CD4-positive, alpha-beta T cell (primary cell): ENCODE data around the gene GNRH2. TPM values are rescaled to one million over a fixed set of nuclear protein-coding genes. Genes with fewer than 3 reads are reported as not detected.

Experiments
- ATAC-seq: fragments of 200-7000 bp; cut with Tn5 transposase; one replicate; pipeline ENCODE4 v1.10.0; 2022; ENCODE audit warnings: mild to moderate bottlenecking; ENCODE audit not compliant: poor library complexity
- CTCF ChIA-PET: fragments of 350-600 bp; sonication (Branson Sonifier 250); formaldehyde crosslinking; loops from one replicate; lab custom pipeline; 2021; ENCODE audit warnings: antibody characterized with exemption, inconsistent platforms; lab: Charles Lee
- POLR2A ChIA-PET: fragments of 350-600 bp; sonication (Branson Sonifier 250); formaldehyde crosslinking; loops from one replicate; lab custom pipeline; 2021; ENCODE audit warnings: antibody characterized with exemption, inconsistent platforms; lab: Charles Lee
- DNase-seq, 14 experiments: peaks; one replicate each; pipeline ENCODE4 v3.0.0-alpha.2; 2013 to 2020; ENCODE audit warnings: mixed read lengths in 2 of 14
- H3K27ac ChIP-seq, 2 donors: one replicate each; pipeline versions ENCODE4 v1.5.1 to v1.7.0; 2013; ENCODE audit warnings: low read length in 2 of 2, low read depth in 1 of 2, mild to moderate bottlenecking in 1 of 2
- H3K27me3 ChIP-seq, 2 experiments: 1 replicate in 1 of 2; 2 replicates in 1 of 2; pipeline versions ENCODE4 v1.6.1 to v1.7.0; 2013; ENCODE audit warnings: low read length in 2 of 2, control low read depth in 1 of 2, mild to moderate bottlenecking in 1 of 2, moderate library complexity in 1 of 2; ENCODE audit not compliant: insufficient read depth in 2 of 2, control insufficient read depth in 1 of 2
- H3K36me3 ChIP-seq: one replicate; pipeline ENCODE4 v1.6.1; 2013; ENCODE audit warnings: low read length, control low read depth; ENCODE audit not compliant: insufficient read depth
- H3K4me1 ChIP-seq: one replicate; pipeline ENCODE4 v1.6.1; 2013; ENCODE audit warnings: low read length, control low read depth; ENCODE audit not compliant: insufficient read depth
- H3K4me3 ChIP-seq: one replicate; pipeline ENCODE4 v1.5.1; 2013; ENCODE audit warnings: mild to moderate bottlenecking, low read length, moderate library complexity
- H3K9me3 ChIP-seq, 2 experiments: 1 replicate in 1 of 2; 2 replicates in 1 of 2; pipeline versions ENCODE4 v1.6.1 to v1.7.0; 2013; ENCODE audit warnings: low read length in 2 of 2, mild to moderate bottlenecking in 2 of 2, control low read depth in 1 of 2, moderate library complexity in 1 of 2; ENCODE audit not compliant: control insufficient read depth in 1 of 2, insufficient read depth in 1 of 2
- H3K27ac Mint-ChIP-seq: one replicate; pipeline ENCODE4 v1.8.0; 2020; ENCODE audit warnings: mixed read lengths
- H3K27me3 Mint-ChIP-seq: one replicate; pipeline ENCODE4 v1.8.0; 2021; ENCODE audit warnings: mixed read lengths
- H3K36me3 Mint-ChIP-seq: one replicate; pipeline ENCODE4 v1.8.0; 2021; ENCODE audit warnings: low read depth, mixed read lengths
- H3K4me1 Mint-ChIP-seq: one replicate; pipeline ENCODE4 v1.8.0; 2021; ENCODE audit warnings: low read depth, mixed read lengths
- H3K4me3 Mint-ChIP-seq: one replicate; pipeline ENCODE4 v1.8.0; 2020; ENCODE audit warnings: mild to moderate bottlenecking, mixed read lengths
- H3K9me3 Mint-ChIP-seq: one replicate; pipeline ENCODE4 v1.8.0; 2020; ENCODE audit warnings: mixed read lengths
- intact Hi-C, 2 experiments: fragments of 100-400 bp; cut with DNase I in 1 of 2; cut with micrococcal nuclease in 1 of 2; formaldehyde crosslinking; loops; one replicate each; pipeline versions ENCODE4 v1.15.1 to v1.9.0; 2023 to 2025; cut with DNase I, micrococcal nuclease
- total RNA-seq, 174 experiments: library from RNA in 2 of 174; stranded (reverse) in 2 of 174; gene quantifications; one replicate each; pipeline ENCODE4 v1.2.3 and lab custom pipeline; 2021 to 2026
- TF ChIP-seq, protein P1 (sequence below): fragments of 200-600 bp; IDR thresholded peaks from one replicate; pipeline ENCODE4 v1.8.0; 2022; ENCODE audit warnings: antibody characterized with exemption, mild to moderate bottlenecking

GNRH2 gene
- total RNA-seq, 2 experiments from 2014 or later, result not detected

GRCh38 chr20:3045816-3046676 lies 2.6 kb downstream of the GNRH2 start, which contains the start of gene MRPS26:
Gene MRPS26, plus strand, starts transcription at chr20:3046052. Its CDS starts 17 bp downstream, at chr20:3046069.
- Mint-ChIP-seq H3K27me3 (no peaks in the 10 kb centered on the region), H3K27ac (peak within 1 kb of the TSS; percentile 83), H3K9me3 (no peaks in the 10 kb centered on the region), H3K4me3 (peak within 1 kb of the TSS; percentile 95), H3K4me1 (peaks cover 21% of the 10 kb centered on the region), H3K36me3 (peaks cover 48% of the 10 kb centered on the region)
- Histone ChIP-seq H3K4me1 (peaks cover 27% of the 10 kb centered on the region), H3K27me3 (no peaks in the 10 kb centered on the region), H3K9me3 (no peaks in the 10 kb centered on the region), H3K36me3 (peaks cover 24% of the 10 kb centered on the region), H3K27ac (peak within 1 kb of the TSS; percentile 48 to 49), H3K4me3 (peak within 1 kb of the TSS; percentile 76)
- peak; percentile 57 to 87 (median 76) for DNase-seq
- peak; percentile 86 for ATAC-seq
- intact Hi-C loops, result loop anchor here in 1 of 2 experiments (5.0 to 10.0 kb wide), 4 partner anchors 159 to 361 kb away; partner anchors contain the start of genes DDRGK1, DNAAF9, ITPA and PTPRA
- POLR2A ChIA-PET, result interaction anchor here (0.7 to 1.7 kb wide), 4 partner anchors 31 to 177 kb away, joined by 3 to 8 read pairs (median 6); no protein-coding TSS in a partner anchor
- TF ChIP-seq, protein P1, sequence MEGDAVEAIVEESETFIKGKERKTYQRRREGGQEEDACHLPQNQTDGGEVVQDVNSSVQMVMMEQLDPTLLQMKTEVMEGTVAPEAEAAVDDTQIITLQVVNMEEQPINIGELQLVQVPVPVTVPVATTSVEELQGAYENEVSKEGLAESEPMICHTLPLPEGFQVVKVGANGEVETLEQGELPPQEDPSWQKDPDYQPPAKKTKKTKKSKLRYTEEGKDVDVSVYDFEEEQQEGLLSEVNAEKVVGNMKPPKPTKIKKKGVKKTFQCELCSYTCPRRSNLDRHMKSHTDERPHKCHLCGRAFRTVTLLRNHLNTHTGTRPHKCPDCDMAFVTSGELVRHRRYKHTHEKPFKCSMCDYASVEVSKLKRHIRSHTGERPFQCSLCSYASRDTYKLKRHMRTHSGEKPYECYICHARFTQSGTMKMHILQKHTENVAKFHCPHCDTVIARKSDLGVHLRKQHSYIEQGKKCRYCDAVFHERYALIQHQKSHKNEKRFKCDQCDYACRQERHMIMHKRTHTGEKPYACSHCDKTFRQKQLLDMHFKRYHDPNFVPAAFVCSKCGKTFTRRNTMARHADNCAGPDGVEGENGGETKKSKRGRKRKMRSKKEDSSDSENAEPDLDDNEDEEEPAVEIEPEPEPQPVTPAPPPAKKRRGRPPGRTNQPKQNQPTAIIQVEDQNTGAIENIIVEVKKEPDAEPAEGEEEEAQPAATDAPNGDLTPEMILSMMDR, result no peak
- CTCF ChIA-PET, result interaction anchor here (1.0 kb wide), 1 partner anchor 8 kb away, joined by 3 read pairs; no protein-coding TSS in a partner anchor

GRCh38 chr20:3046677-3047462 lies 3.4 kb downstream of the GNRH2 start:
- H3K36me3 ChIP-seq, result peaks cover 24% of the 10 kb centered on the region
- H3K4me3 Mint-ChIP-seq, result peak overlapping the region; percentile 77
- intact Hi-C loops, result loop anchor here in 1 of 2 experiments (5.0 to 10.0 kb wide), 4 partner anchors 158 to 360 kb away; partner anchors contain the start of genes DDRGK1, DNAAF9, ITPA and PTPRA
- H3K4me3 ChIP-seq, result peak overlapping the region; percentile 76
- no peaks in the 10 kb centered on the region for H3K27me3 Mint-ChIP-seq
- POLR2A ChIA-PET, result interaction anchor here (0.7 to 1.7 kb wide), 2 partner anchors 31 to 46 kb away, joined by 3 to 7 read pairs; no protein-coding TSS in a partner anchor
- peak overlapping the region; percentile 49 for H3K27ac Mint-ChIP-seq
- peaks cover 27% of the 10 kb centered on the region for H3K4me1 ChIP-seq
- TF ChIP-seq, protein P1, result no peak
- ATAC-seq, result no peak
- H3K9me3 ChIP-seq, result no peaks in the 10 kb centered on the region
- peaks cover 21% of the 10 kb centered on the region for H3K4me1 Mint-ChIP-seq
- H3K36me3 Mint-ChIP-seq, result peaks cover 42% of the 10 kb centered on the region
- H3K27ac ChIP-seq, result no peak overlapping the region
- DNase-seq, result no peak
- no peaks in the 10 kb centered on the region for H3K27me3 ChIP-seq
- H3K9me3 Mint-ChIP-seq, result no peaks in the 10 kb centered on the region
- CTCF ChIA-PET, result no interaction called here
